OCI-LY7 (cell line): Measurements from ENCODE around the gene MTCP1. TPM values are rescaled to one million over a fixed set of nuclear protein-coding genes. Genes with fewer than 3 reads are reported as not detected.

Experiments used
- BruUV-seq: library from RNA; stranded (reverse); fragments of 400-500 nt; replicated peaks from 2 replicates; lab custom pipeline; 2021; lab: Mats Ljungman, UMichigan
- CTCF ChIA-PET: fragments of 300-600 bp; sonication (Branson Sonifier 250); formaldehyde crosslinking; loops from one replicate; lab custom pipeline; 2022; ENCODE audit warnings: antibody characterized with exemption; ENCODE audit not compliant: unreplicated experiment; lab: Charles Lee
- POLR2A ChIA-PET: fragments of 300-600 bp; sonication (Branson Sonifier 250); formaldehyde crosslinking; loops from one replicate; lab custom pipeline; 2022; ENCODE audit warnings: antibody characterized with exemption; lab: Charles Lee
- DNase-seq: peaks from one replicate; pipeline ENCODE4 v3.0.0-alpha.2; 2015; ENCODE audit warnings: low spot score
- H2AFZ ChIP-seq: fragments of 200-600 bp; sonication (generic), shearing (Covaris generic); 2 replicates; pipeline ENCODE4 v1.6.1; 2014; ENCODE audit warnings: mild to moderate bottlenecking, antibody characterized with exemption, low read length, moderate library complexity
- H3K27ac ChIP-seq: fragments of 200-600 bp; sonication (generic); 2 replicates; pipeline ENCODE4 v1.5.1; 2014; ENCODE audit warnings: mixed run types, low read depth, mild to moderate bottlenecking, moderate library complexity, low read length, inconsistent platforms; ENCODE audit not compliant: poor library complexity, severe bottlenecking
- H3K36me3 ChIP-seq: fragments of 200-600 bp; sonication (generic); 2 replicates; pipeline ENCODE4 v1.6.1; 2014; ENCODE audit warnings: mild to moderate bottlenecking, antibody characterized with exemption, low read length, moderate library complexity, mixed read lengths; ENCODE audit not compliant: insufficient read depth
- H3K4me1 ChIP-seq: fragments of 200-600 bp; sonication (generic); 2 replicates; pipeline ENCODE4 v1.5.1; 2014; ENCODE audit warnings: mild to moderate bottlenecking, low read length; ENCODE audit not compliant: insufficient read depth, poor library complexity, severe bottlenecking
- H3K4me2 ChIP-seq: fragments of 200-600 bp; sonication (generic); 2 replicates; pipeline ENCODE4 v1.6.1; 2014; ENCODE audit warnings: mild to moderate bottlenecking, low read length
- H3K4me3 ChIP-seq: fragments of 200-600 bp; sonication (generic); 2 replicates; pipeline ENCODE4 v1.5.1; 2014; ENCODE audit warnings: mild to moderate bottlenecking, low read depth, low read length; ENCODE audit not compliant: poor library complexity, severe bottlenecking
- H3K79me2 ChIP-seq: fragments of 200-600 bp; sonication (generic); 2 replicates; pipeline ENCODE4 v1.6.1; 2016; ENCODE audit warnings: low read depth, mild to moderate bottlenecking, low read length, moderate library complexity, mixed read lengths; ENCODE audit not compliant: insufficient read depth
- H3K9me2 ChIP-seq: fragments of 200-600 bp; sonication (generic); 2 replicates; pipeline ENCODE4 v1.6.1; 2016; ENCODE audit warnings: mild to moderate bottlenecking, low read length, mixed read lengths; ENCODE audit not compliant: insufficient read depth
- H3K9me3 ChIP-seq: fragments of 200-600 bp; sonication (generic); 2 replicates; pipeline ENCODE4 v1.6.1; 2014; ENCODE audit warnings: mild to moderate bottlenecking, mixed run types, low read length, mixed read lengths
- H4K20me1 ChIP-seq: fragments of 200-600 bp; sonication (generic); 2 replicates; pipeline ENCODE4 v1.6.1; 2014; ENCODE audit warnings: mild to moderate bottlenecking, antibody characterized with exemption, low read length, moderate library complexity, mixed read lengths; ENCODE audit not compliant: insufficient read depth
- CTCF ChIP-seq: fragments of 200-600 bp; sonication (generic); conservative IDR thresholded peaks from 2 replicates; pipeline ENCODE4 v1.5.1; 2014; ENCODE audit warnings: mild to moderate bottlenecking, antibody characterized with exemption, low read length, moderate library complexity, mixed read lengths
- EZH2phosphoT487 ChIP-seq: fragments of 200-600 bp; sonication (generic); IDR thresholded peaks from 2 replicates; pipeline ENCODE4 v1.6.1; 2018; ENCODE audit warnings: low read depth, borderline replicate concordance, mild to moderate bottlenecking, mixed run types, antibody characterized with exemption, low read length, moderate library complexity, mixed read lengths
- intact Hi-C: fragments of 100-400 bp; cut with micrococcal nuclease; formaldehyde crosslinking; loops from one replicate; pipeline ENCODE4 v1.10.0; 2022; ENCODE audit not compliant: unreplicated experiment
- total RNA-seq, 2 experiments: library from RNA; depleted of rRNA in 1 of 2; stranded (reverse); fragments of >200 nt in 1 of 2; shearing (Covaris generic) in 1 of 2; gene quantifications; 2 replicates each; pipeline ENCODE4 v1.2.3, GENCODE V29; 2014 to 2022

Gene MTCP1
- total RNA-seq, 2 experiments from 2014 or later: 16.9 to 39.6 TPM

GRCh38 chrX:155105919-155106318 lies 35.0 kb upstream of the MTCP1 start:
- Histone ChIP-seq H4K20me1 (no peaks in the 10 kb centered on the region), H2AFZ (no peak overlapping the region), H3K4me2 (no peak overlapping the region), H3K27ac (no peak overlapping the region), H3K36me3 (peaks cover 43% of the 10 kb centered on the region), H3K4me3 (no peak overlapping the region), H3K9me3 (no peaks in the 10 kb centered on the region), H3K79me2 (no peaks in the 10 kb centered on the region), H3K9me2 (no peaks in the 10 kb centered on the region), H3K4me1 (no peaks in the 10 kb centered on the region)
- CTCF ChIA-PET: no interaction called here
- DNase-seq: no peak
- POLR2A ChIA-PET: interaction anchor here (1.1 to 1.5 kb wide), 2 partner anchors 11 to 31 kb away, joined by 3 to 4 read pairs; no protein-coding TSS in a partner anchor
- intact Hi-C loops: no loop called here
- TF ChIP-seq EZH2phosphoT487: no peak
- TF ChIP-seq CTCF: no peak
- BruUV-seq: no TSS peak

DNA sequence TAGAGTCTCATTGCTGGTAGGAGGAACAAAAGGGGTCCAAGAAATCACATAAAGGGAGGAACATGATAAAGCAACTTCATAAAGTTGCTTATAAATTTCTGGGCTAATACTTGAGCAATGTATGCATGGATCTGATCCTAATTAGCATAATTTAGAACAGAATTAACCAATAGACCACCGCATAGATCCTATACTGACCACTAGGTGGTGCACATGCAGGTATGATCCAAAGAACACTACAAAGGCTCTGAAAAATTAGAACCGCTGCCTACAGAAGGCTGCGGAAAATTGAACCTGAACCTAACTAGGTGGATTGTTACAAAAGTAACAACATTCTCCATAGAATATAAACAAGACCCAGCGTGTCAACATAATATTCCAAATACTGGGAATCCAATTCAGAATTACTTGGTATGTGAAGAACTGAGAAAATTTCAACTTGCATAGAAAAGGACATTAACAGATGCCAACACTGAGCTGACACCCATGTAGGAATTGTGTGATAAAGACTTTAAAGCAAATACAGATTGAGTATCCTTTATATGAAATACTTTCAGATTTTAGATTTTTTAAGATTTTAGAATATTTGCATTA lies 23.6 kb upstream of the MTCP1 start:
- H3K36me3 ChIP-seq: peaks cover 52% of the 10 kb centered on the region
- POLR2A ChIA-PET: interaction anchor here (1.3 kb wide), 1 partner anchor 17 kb away, joined by 3 read pairs; no protein-coding TSS in a partner anchor
- intact Hi-C loops: no loop called here
- CTCF ChIA-PET: no interaction called here
- no peaks in the 10 kb centered on the region for H3K9me2 ChIP-seq
- H3K4me3 ChIP-seq: no peak overlapping the region
- peak; percentile 46 for DNase-seq
- H3K4me2 ChIP-seq: no peak overlapping the region
- H3K4me1 ChIP-seq: no peaks in the 10 kb centered on the region
- no peaks in the 10 kb centered on the region for H3K9me3 ChIP-seq
- no peak overlapping the region for H3K27ac ChIP-seq
- H4K20me1 ChIP-seq: no peaks in the 10 kb centered on the region
- no peak overlapping the region for H2AFZ ChIP-seq
- TF ChIP-seq EZH2phosphoT487: no peak
- TF ChIP-seq CTCF: peak; percentile 79
- no TSS peak for BruUV-seq
- no peaks in the 10 kb centered on the region for H3K79me2 ChIP-seq
